Anterior cingulate cortex (tissue), 58 donors: ENCODE data around the gene EOMES.
A peak's percentile ranks its signal among the peaks of the same experiment; 100 is the strongest.

Source experiments
- DNase-seq, 58 donors: peaks; one replicate each; lab custom pipeline; 2025; lab: John Stamatoyannopoulos, UW

Gene EOMES

GRCh38 chr3:27723001-27723445, 900 bp upstream of the EOMES start:
- DNase-seq = no peak

- DNase-seq = no peak
Measured at GRCh38 chr3:27720899-27721716, 1.0 kb downstream of the EOMES start.

GRCh38 chr3:27719314-27720003, 2.7 kb downstream of the EOMES start:
- no peak for DNase-seq

- no peak for DNase-seq
Measured at GRCh38 chr3:27718459-27718858, 3.7 kb downstream of the EOMES start.

GRCh38 chr3:27717200-27717852, 4.8 kb downstream of the EOMES start:
- no peak for DNase-seq

GRCh38 chr3:27716309-27716708, 5.8 kb downstream of the EOMES start:
- no peak for DNase-seq

- DNase-seq = no peak
Measured at GRCh38 chr3:27715863-27716262, 6.3 kb downstream of the EOMES start.

GRCh38 chr3:27715454-27715806, 6.7 kb downstream of the EOMES start:
- no peak for DNase-seq

GRCh38 chr3:27714692-27715453, 7.2 kb downstream of the EOMES start:
- no peak for DNase-seq

- no peak for DNase-seq
Measured at GRCh38 chr3:27714146-27714526, 8.0 kb downstream of the EOMES start.

- no peak for DNase-seq
Measured at GRCh38 chr3:27713435-27714145, 8.5 kb downstream of the EOMES start.

- no peak for DNase-seq
Measured at GRCh38 chr3:27713078-27713423, 9.1 kb downstream of the EOMES start.

GRCh38 chr3:27712136-27713077, 9.7 kb downstream of the EOMES start:
- DNase-seq = peak in 48 of 58 donors; percentile 9 to 71 (median 38)

- DNase-seq = no peak
Measured at GRCh38 chr3:27708250-27708649, 13.9 kb downstream of the EOMES start.

GRCh38 chr3:27699067-27699466, 23.1 kb downstream of the EOMES start:
- DNase-seq = no peak

- no peak for DNase-seq
Measured at GRCh38 chr3:27696906-27697305, 25.2 kb downstream of the EOMES start.

- DNase-seq = no peak
Measured at GRCh38 chr3:27695636-27696035, 26.5 kb downstream of the EOMES start.

- no peak for DNase-seq
Measured at GRCh38 chr3:27688053-27688452, 34.1 kb downstream of the EOMES start.

GRCh38 chr3:27686642-27687041, 35.5 kb downstream of the EOMES start:
- DNase-seq = no peak
